H1 (cell line): ENCODE measurements around the gene TTLL5. TPM values are rescaled to one million over a fixed set of nuclear protein-coding genes. Genes with fewer than 3 reads are reported as not detected.

Experiments used
- CTCF ChIA-PET: fragments of 300-600 bp; sonication (Branson Sonifier 250); formaldehyde crosslinking; loops from one replicate; lab custom pipeline; 2021; ENCODE audit not compliant: partially characterized antibody; lab: Charles Lee
- POLR2A ChIA-PET: fragments of 300-600 bp; sonication (Branson Sonifier 250); formaldehyde crosslinking; loops from one replicate; lab custom pipeline; 2021; ENCODE audit warnings: inconsistent platforms; ENCODE audit not compliant: partially characterized antibody; lab: Charles Lee
- DNase-seq, 2 experiments: peaks; one replicate each; pipeline versions ENCODE4 v3.0.0 to v3.0.0-alpha.2; 2010 to 2022; ENCODE audit warnings: low spot score in 2 of 2, low read depth in 1 of 2, mixed read lengths in 1 of 2
- FAIRE-seq: peaks from 2 replicates; lab custom pipeline; 2011; peaks lifted over from hg19 to GRCh38; lab: Jason Lieb, UNC
- H2AFZ ChIP-seq: 2 replicates; pipeline ENCODE4 v1.8.1; 2012; ENCODE audit warnings: low read length, inconsistent platforms
- H2AK5ac ChIP-seq: 2 replicates; pipeline ENCODE4 v1.6.1; 2013; ENCODE audit warnings: low read depth, low read length
- H2BK120ac ChIP-seq: replicated peaks from 2 replicates; pipeline ENCODE3; 2013; ENCODE audit warnings: low read depth, low read length, inconsistent platforms
- H2BK12ac ChIP-seq: 2 replicates; pipeline ENCODE4 v1.6.1; 2013; ENCODE audit warnings: low read depth, low read length
- H2BK15ac ChIP-seq: 2 replicates; pipeline ENCODE4 v1.6.1; 2013; ENCODE audit warnings: low read length
- H2BK20ac ChIP-seq: 2 replicates; pipeline ENCODE4 v1.6.1; 2013; ENCODE audit warnings: low read length
- H2BK5ac ChIP-seq: 2 replicates; pipeline ENCODE4 v1.6.1; 2013; ENCODE audit warnings: low read depth, low read length
- H3K14ac ChIP-seq: 2 replicates; pipeline ENCODE4 v1.6.1; 2013; ENCODE audit warnings: inconsistent platforms; ENCODE audit not compliant: insufficient read length
- H3K18ac ChIP-seq: 2 replicates; pipeline ENCODE4 v1.6.1; 2013; ENCODE audit warnings: low read length; ENCODE audit errors: extremely low read depth
- H3K23ac ChIP-seq: 2 replicates; pipeline ENCODE4 v1.6.1; 2013; ENCODE audit warnings: inconsistent platforms; ENCODE audit not compliant: insufficient read length
- H3K23me2 ChIP-seq: 2 replicates; pipeline ENCODE4 v1.6.1; 2013; ENCODE audit warnings: low read depth, low read length
- H3K27ac ChIP-seq: 2 replicates; pipeline ENCODE4 v1.6.1; 2011; ENCODE audit warnings: low read depth, low read length, inconsistent platforms
- H3K27me3 ChIP-seq, 4 experiments: replicated peaks in 1 of 4; 1 replicate in 1 of 4; 2 replicates in 3 of 4; pipeline versions ENCODE4 v1.6.1 to v1.8.1; 2011 to 2013; ENCODE audit warnings: low read length in 3 of 4, mild to moderate bottlenecking in 3 of 4, inconsistent platforms in 2 of 4, mixed read lengths in 2 of 4, moderate library complexity in 1 of 4; ENCODE audit not compliant: control insufficient read depth in 3 of 4, insufficient read depth in 3 of 4; ENCODE audit errors: extremely low read depth in 1 of 4
- H3K36me3 ChIP-seq, 4 experiments: 2 replicates each; pipeline versions ENCODE4 v1.6.1 to v1.8.1; 2011 to 2013; ENCODE audit warnings: mild to moderate bottlenecking in 4 of 4, low read length in 3 of 4, moderate library complexity in 2 of 4, control low read depth in 1 of 4, inconsistent platforms in 1 of 4; ENCODE audit not compliant: insufficient read depth in 4 of 4, control insufficient read depth in 2 of 4
- H3K4ac ChIP-seq: replicated peaks from 2 replicates; pipeline ENCODE3; 2013; ENCODE audit warnings: low read length, low read depth, mixed read lengths, inconsistent platforms; ENCODE audit not compliant: insufficient read length
- H3K4me1 ChIP-seq, 4 experiments: replicated peaks in 1 of 4; 1 replicate in 1 of 4; 2 replicates in 3 of 4; pipeline versions ENCODE4 v1.6.1 to v1.8.1; 2011 to 2013; ENCODE audit warnings: low read length in 3 of 4, inconsistent platforms in 2 of 4, mixed read lengths in 1 of 4; ENCODE audit not compliant: insufficient read depth in 4 of 4, control insufficient read depth in 3 of 4
- H3K4me2 ChIP-seq, 2 experiments: 2 replicates each; pipeline versions ENCODE4 v1.6.1 to v1.8.1; 2011 to 2013; ENCODE audit warnings: low read depth in 2 of 2, low read length in 2 of 2, control low read depth in 1 of 2, inconsistent platforms in 1 of 2, mild to moderate bottlenecking in 1 of 2; ENCODE audit not compliant: insufficient read depth in 1 of 2
- H3K4me3 ChIP-seq, 4 experiments: fragments of 200-600, 300-600 bp in 1 of 4; sonication (generic), shearing (Covaris generic), sonication (Bioruptor Twin) in 1 of 4; 2 replicates each; pipeline versions ENCODE4 v1.5.1 to v1.8.1; 2011 to 2016; ENCODE audit warnings: low read length in 4 of 4, low read depth in 3 of 4, control low read depth in 2 of 4, inconsistent platforms in 2 of 4, mild to moderate bottlenecking in 2 of 4, mixed read lengths in 1 of 4, moderate library complexity in 1 of 4; ENCODE audit not compliant: insufficient read depth in 2 of 4; ENCODE audit errors: extremely low read depth in 1 of 4
- H3K56ac ChIP-seq: replicated peaks from 2 replicates; pipeline ENCODE3; 2013; ENCODE audit warnings: low read depth, mild to moderate bottlenecking, mixed read lengths, low read length, inconsistent platforms; ENCODE audit not compliant: insufficient read length
- H3K79me1 ChIP-seq: 2 replicates; pipeline ENCODE4 v1.6.1; 2013; ENCODE audit warnings: low read depth, low read length, control low read depth
- H3K79me2 ChIP-seq, 2 experiments: 2 replicates each; pipeline versions ENCODE4 v1.6.1 to v1.8.1; 2012 to 2013; ENCODE audit warnings: low read length in 2 of 2, mild to moderate bottlenecking in 2 of 2, inconsistent platforms in 1 of 2; ENCODE audit not compliant: insufficient read depth in 2 of 2, control insufficient read depth in 1 of 2
- H3K9ac ChIP-seq, 4 experiments: replicated peaks in 1 of 4; 1 replicate in 1 of 4; 2 replicates in 3 of 4; pipeline versions ENCODE4 v1.6.1 to v1.8.1; 2011 to 2013; ENCODE audit warnings: low read depth in 3 of 4, low read length in 3 of 4, control low read depth in 2 of 4, mild to moderate bottlenecking in 2 of 4, moderate library complexity in 2 of 4, inconsistent platforms in 1 of 4; ENCODE audit errors: extremely low read depth in 1 of 4
- H3K9me3 ChIP-seq, 2 experiments: 2 replicates each; pipeline versions ENCODE4 v1.6.1 to v1.8.1; 2012 to 2013; ENCODE audit warnings: mild to moderate bottlenecking in 2 of 2, moderate library complexity in 2 of 2, control low read depth in 1 of 2, inconsistent platforms in 1 of 2, low read depth in 1 of 2, low read length in 1 of 2, mixed read lengths in 1 of 2; ENCODE audit not compliant: insufficient read depth in 2 of 2
- H4K20me1 ChIP-seq, 2 experiments: replicated peaks in 1 of 2; 2 replicates each; pipeline versions ENCODE3 to v1.8.1; 2011 to 2013; ENCODE audit warnings: inconsistent platforms in 2 of 2, low read length in 2 of 2, mild to moderate bottlenecking in 1 of 2; ENCODE audit not compliant: insufficient read depth in 2 of 2, control insufficient read depth in 1 of 2
- H4K5ac ChIP-seq: 2 replicates; pipeline ENCODE4 v1.6.1; 2013; ENCODE audit warnings: low read length, low read depth, mixed read lengths, inconsistent platforms; ENCODE audit not compliant: insufficient read length
- H4K8ac ChIP-seq: 2 replicates; pipeline ENCODE4 v1.8.0; 2013; ENCODE audit warnings: mild to moderate bottlenecking, moderate library complexity, low read length, inconsistent platforms; ENCODE audit not compliant: insufficient read depth; ENCODE audit errors: extremely low read depth
- H4K91ac ChIP-seq: replicated peaks from 2 replicates; pipeline ENCODE3; 2013; ENCODE audit warnings: low read length, mixed read lengths, inconsistent platforms; ENCODE audit not compliant: insufficient read length
- HDAC2 ChIP-seq, 2 experiments: fragments of 300-600 bp in 1 of 2; sonication (generic) in 1 of 2; IDR thresholded peaks; 2 replicates each; pipeline ENCODE4 v1.6.1; 2011 to 2012; ENCODE audit warnings: low read depth in 2 of 2, low read length in 2 of 2, mild to moderate bottlenecking in 2 of 2, moderate library complexity in 2 of 2, borderline replicate concordance in 1 of 2, inconsistent platforms in 1 of 2
- MAFK ChIP-seq: IDR thresholded peaks from 2 replicates; pipeline ENCODE4 v1.6.1; 2012; ENCODE audit warnings: low read depth, mild to moderate bottlenecking, improper control_type of control experiment, low read length
- SAP30 ChIP-seq: fragments of 300-600 bp; sonication (generic); IDR thresholded peaks from 2 replicates; pipeline ENCODE4 v1.7.1; 2012; ENCODE audit warnings: low read length, moderate library complexity, mild to moderate bottlenecking, inconsistent platforms; ENCODE audit not compliant: insufficient read depth, insufficient replicate concordance
- SRF ChIP-seq: IDR thresholded peaks from 2 replicates; pipeline ENCODE4 v1.6.1; 2011; ENCODE audit warnings: mild to moderate bottlenecking, low read depth, low read length, moderate library complexity
- WGBS, 2 experiments: shearing (Covaris generic) in 1 of 2; methylation state at CpG; one replicate each; pipeline versions ENCODE4 v1.1.6 to v1.1.7; 2013 to 2015; ENCODE audit warnings: low lambda C conversion rate in 2 of 2, mixed read lengths in 2 of 2, inconsistent platforms in 1 of 2, low coverage in 1 of 2, missing lambda C conversion rate in 1 of 2; ENCODE audit not compliant: insufficient replicate concordance in 2 of 2, insufficient coverage in 1 of 2, insufficient read length in 1 of 2; ENCODE audit errors: extremely low coverage in 1 of 2, missing lambda C conversion rate in 1 of 2; 5-methylcytosine and 5-hydroxymethylcytosine counted together
- polyA plus RNA-seq, 7 experiments: library from polyadenylated mRNA; depleted of rRNA in 3 of 7; stranded (reverse) in 5 of 7; unstranded in 2 of 7; fragments of >200 nt in 5 of 7; fragments of 200-250 nt in 2 of 7; gene quantifications; 1 replicate in 5 of 7; 2 replicates in 1 of 7; 4 replicates in 1 of 7; pipeline versions ENCODE4 v1.2.1 to v1.2.3, GENCODE V29; 2011 to 2013; ENCODE audit warnings: missing spikeins in 2 of 7, mixed read lengths in 2 of 7
- total RNA-seq: library from RNA; stranded (reverse); fragmentation: NEBNext Ultra II Directional; extraction: Animal tissue kit (Norgen Biotek cat#: 25700); gene quantifications from 2 replicates; pipeline ENCODE4 v1.2.1, GENCODE V29; 2021

Gene TTLL5
- total and polyA plus RNA-seq, 2 of the 8 experiments (the other 6 are each of a cell fraction or from before 2014, with no cell fraction given) = 16.1 to 45.9 TPM

- ChIA-PET POLR2A (no interaction called here), CTCF (interaction anchor here (1.0 kb wide), 1 partner anchor 56 kb away, joined by 3 read pairs; no protein-coding TSS in a partner anchor)
- Histone ChIP-seq H4K91ac (no peak overlapping the region), H3K4ac (no peak overlapping the region), H4K8ac (no peak overlapping the region), H3K18ac (no peak overlapping the region), H3K36me3 (no peaks in the 10 kb centered on the region), H4K20me1 (peaks cover 2 to 4% of the 10 kb centered on the region in 2 experiments), H3K4me2 (no peak overlapping the region), H3K9me3 (no peaks in the 10 kb centered on the region; a peak in 1 of 4 replicates), H3K56ac (no peak overlapping the region), H2BK5ac (no peak overlapping the region), H2AFZ (no peak overlapping the region), H2AK5ac (no peak overlapping the region), H3K9ac (no peak overlapping the region), H2BK120ac (no peak overlapping the region), H3K4me1 (peaks cover 0 to 4% (median 0%) of the 10 kb centered on the region in 4 experiments; a peak in 1 of 7 replicates), H3K27me3 (no peaks in the 10 kb centered on the region), H2BK12ac (no peak overlapping the region), H3K27ac (no peak overlapping the region), H3K79me2 (no peaks in the 10 kb centered on the region), H4K5ac (no peak overlapping the region), H2BK15ac (no peak overlapping the region), H3K23ac (no peak overlapping the region), H3K23me2 (no peaks in the 10 kb centered on the region), H3K79me1 (no peaks in the 10 kb centered on the region), H3K14ac (no peak overlapping the region), H2BK20ac (no peak overlapping the region), H3K4me3 (no peak overlapping the region)
- TF ChIP-seq MAFK = no peak
- no peak for TF ChIP-seq HDAC2 (IDR thresholded peaks at IDR 0.05; ENCODE audit: borderline replicate concordance in 1 of 2, low read depth in 2 of 2, low read length in 2 of 2)
- TF ChIP-seq SRF = no peak
- TF ChIP-seq SAP30 = no peak
- DNase-seq (no peak), FAIRE-seq (no peak)
- 94% methylated on average over 4 of the region's 4 CpGs; no CpG with 5 or more reads in 1 of the 2 experiments for WGBS, 2 experiments
Observed at GRCh38 chr14:75926431-75927115, 265.5 kb downstream of the TTLL5 start.
